PC-3 (cell line): ENCODE data around the gene ASPSCR1.

Experiments used
- CTCF ChIP-seq: fragments of 300-600 bp; sonication (generic); conservative IDR thresholded peaks from 2 replicates; pipeline ENCODE4 v1.5.1; 2017; ENCODE audit warnings: antibody characterized with exemption, low read depth, mild to moderate bottlenecking, low read length
- EZH2phosphoT487 ChIP-seq: fragments of 300-600 bp; sonication (generic); IDR thresholded peaks from 2 replicates; pipeline ENCODE4 v1.6.1; 2018; ENCODE audit warnings: mild to moderate bottlenecking, antibody characterized with exemption, low read length, borderline replicate concordance

GRCh38 chr17:81958633-81959342, 18.6 kb upstream of the ASPSCR1 start:
- TF ChIP-seq CTCF, result no peak
- no peak for TF ChIP-seq EZH2phosphoT487
